ENCODE data around the gene UBR3.

DNA sequence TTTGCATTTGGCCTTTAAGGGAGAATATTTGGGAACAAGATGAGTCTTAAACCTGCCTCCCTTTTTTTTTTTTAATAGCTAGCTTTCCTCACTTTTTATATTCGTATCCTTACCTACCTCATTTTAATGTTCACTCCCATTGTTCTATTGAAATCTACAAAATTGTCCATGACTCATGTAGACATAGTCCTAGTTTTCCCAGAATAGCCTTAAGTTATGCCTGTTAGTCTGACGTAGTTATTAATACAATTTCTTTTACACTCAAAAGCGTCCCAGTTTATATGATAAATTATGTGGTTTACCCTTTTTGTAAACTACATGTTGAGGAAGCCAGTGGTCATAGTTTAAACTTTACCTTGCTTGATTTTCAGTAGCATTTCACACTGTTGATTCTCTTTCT lies 73.4 kb downstream of the UBR3 start:
- TF ChIP-seq CTCF (conservative IDR thresholded peaks at IDR 0.05; ENCODE audit: low read length) (no peak), EZH2phosphoT487 (IDR thresholded peaks at IDR 0.05; ENCODE audit: borderline replicate concordance, low read depth, low read length) (no peak)

Measured in OCI-LY7 (cell line).